IMR-90 (cell line): ENCODE results near the gene FDXR.

Source experiments
- BHLHE40 ChIP-seq: fragments of 150-350 bp; IDR thresholded peaks from 2 replicates; pipeline ENCODE4 v1.6.1; 2016; ENCODE audit warnings: mild to moderate bottlenecking, low read depth, low read length
- CHD1 ChIP-seq: IDR thresholded peaks from 2 replicates; pipeline ENCODE4 v1.6.1; 2012; ENCODE audit warnings: low read depth, low read length, improper control_type of control experiment
- CTCF ChIP-seq: conservative IDR thresholded peaks from 2 replicates; pipeline ENCODE4 v1.5.1; 2012; ENCODE audit warnings: mild to moderate bottlenecking, low read depth, low read length, improper control_type of control experiment
- MAFK ChIP-seq: IDR thresholded peaks from 2 replicates; pipeline ENCODE4 v1.6.1; 2012; ENCODE audit warnings: low read depth, low read length, improper control_type of control experiment
- MAZ ChIP-seq: IDR thresholded peaks from 2 replicates; pipeline ENCODE4 v1.6.1; 2012; ENCODE audit warnings: low read depth, mild to moderate bottlenecking, low read length, improper control_type of control experiment, moderate library complexity, borderline replicate concordance
- MXI1 ChIP-seq: IDR thresholded peaks from 2 replicates; pipeline ENCODE4 v1.6.1; 2012; ENCODE audit warnings: low read depth, mild to moderate bottlenecking, low read length, moderate library complexity, borderline replicate concordance
- POLR2A ChIP-seq: IDR thresholded peaks from 2 replicates; pipeline ENCODE4 v1.6.1; 2012; ENCODE audit warnings: mild to moderate bottlenecking, low read depth, low read length
- RFX5 ChIP-seq: IDR thresholded peaks from 2 replicates; pipeline ENCODE4 v1.8.0; 2012; ENCODE audit warnings: low read depth, mild to moderate bottlenecking, low read length, moderate library complexity
- USF2 ChIP-seq: fragments of 150-350 bp; IDR thresholded peaks from 2 replicates; pipeline ENCODE4 v1.6.1; 2017; ENCODE audit warnings: mild to moderate bottlenecking, antibody characterized with exemption, low read length, low read depth

GRCh38 chr17:74875977-74876593 lies 3.3 kb upstream of the FDXR start:
- no peak for TF ChIP-seq CTCF
- no peak for TF ChIP-seq CHD1
- no peak for TF ChIP-seq POLR2A
- no peak for TF ChIP-seq BHLHE40
- no peak for TF ChIP-seq USF2
- TF ChIP-seq MAZ, result no peak
- no peak for TF ChIP-seq RFX5
- TF ChIP-seq MAFK, result no peak
- TF ChIP-seq MXI1, result no peak
